Spleen (tissue), 11 donors: ENCODE results near the gene FOCAD. TPM values are rescaled to one million over a fixed set of nuclear protein-coding genes. Genes with fewer than 3 reads are reported as not detected.

Source experiments
- DNase-seq: peaks from one replicate; pipeline ENCODE4 v3.0.0-alpha.2; 2020
- H3K27ac ChIP-seq, 8 donors: fragments of 200-600 bp; sonication (generic) in 7 of 8; 1 replicate in 4 of 8; 2 replicates in 4 of 8; pipeline versions ENCODE4 v1.5.0 to v1.8.0; 2016 to 2021; ENCODE audit warnings: inconsistent platforms in 4 of 8, mild to moderate bottlenecking in 4 of 8, moderate library complexity in 1 of 8
- H3K27me3 ChIP-seq, 7 donors: fragments of 200-600 bp; sonication (generic) in 6 of 7; replicated peaks in 1 of 7; 1 replicate in 4 of 7; 2 replicates in 3 of 7; pipeline versions ENCODE4 v1.5.0 to v1.8.0; 2016 to 2021; ENCODE audit warnings: inconsistent platforms in 3 of 7, mild to moderate bottlenecking in 1 of 7
- H3K36me3 ChIP-seq, 6 donors: fragments of 200-600 bp; sonication (generic) in 5 of 6; 1 replicate in 4 of 6; 2 replicates in 2 of 6; pipeline versions ENCODE4 v1.5.0 to v1.8.0; 2016 to 2021; ENCODE audit warnings: inconsistent platforms in 2 of 6
- H3K4me1 ChIP-seq, 6 donors: fragments of 200-600 bp; sonication (generic) in 5 of 6; 1 replicate in 3 of 6; 2 replicates in 3 of 6; pipeline versions ENCODE4 v1.5.0 to v1.8.0; 2016 to 2021; ENCODE audit warnings: inconsistent platforms in 3 of 6
- H3K4me3 ChIP-seq, 8 donors: fragments of 200-600 bp; sonication (generic) in 7 of 8; 1 replicate in 4 of 8; 2 replicates in 4 of 8; pipeline versions ENCODE4 v1.5.0 to v1.8.0; 2016 to 2021; ENCODE audit warnings: inconsistent platforms in 4 of 8, mild to moderate bottlenecking in 4 of 8, moderate library complexity in 2 of 8
- H3K9me3 ChIP-seq, 8 donors: fragments of 200-600 bp; sonication (generic) in 7 of 8; 1 replicate in 4 of 8; 2 replicates in 4 of 8; pipeline versions ENCODE4 v1.5.0 to v1.8.0; 2016 to 2021; ENCODE audit warnings: inconsistent platforms in 4 of 8
- CTCF ChIP-seq, 11 experiments: fragments of 200-600 bp in 7 of 11; fragments of 450-650 bp in 4 of 11; sonication (generic) in 4 of 11; IDR thresholded peaks in 8 of 11; conservative IDR thresholded peaks in 3 of 11; 1 replicate in 7 of 11; 2 replicates in 4 of 11; pipeline versions ENCODE4 v1.4.0 to v1.8.0; 2016 to 2021; ENCODE audit warnings: antibody characterized with exemption in 11 of 11, inconsistent platforms in 4 of 11, mild to moderate bottlenecking in 1 of 11
- POLR2A ChIP-seq, 3 donors: fragments of 450-650 bp; IDR thresholded peaks; one replicate each; pipeline ENCODE4 v1.5.1; 2017; ENCODE audit warnings: antibody characterized with exemption in 3 of 3, mild to moderate bottlenecking in 1 of 3
- POLR2AphosphoS5 ChIP-seq, 3 donors: sonication (generic); formaldehyde crosslinking; IDR thresholded peaks; one replicate each; pipeline ENCODE4 v1.5.1; 2017; ENCODE audit warnings: antibody characterized with exemption in 3 of 3
- WGBS, 5 donors: extraction: QIAGEN DNeasy Blood & Tissue Kit in 3 of 5; methylation state at CpG; one replicate each; pipeline versions ENCODE4 v1.1.5 to v1.1.7; 2013 to 2018; 5-methylcytosine and 5-hydroxymethylcytosine counted together
- intact Hi-C: fragments of 100-400 bp; cut with DNase I; formaldehyde crosslinking; loops from one replicate; pipeline ENCODE4 v1.15.0; 2023; ENCODE audit warnings: low total_unique reads
- polyA plus RNA-seq, 3 donors: library from polyadenylated mRNA; stranded (reverse); fragments of 200-250 nt; gene quantifications; one replicate each; pipeline ENCODE4 v1.2.1, GENCODE V29; 2013
- total RNA-seq, 7 donors: library from RNA; depleted of rRNA in 3 of 7; stranded (reverse); fragments of >200 nt in 3 of 7; fragmentation: NEBNext Ultra II Directional in 4 of 7; extraction: Animal tissue kit (Norgen Biotek cat#: 25700) in 4 of 7; gene quantifications; one replicate each; pipeline versions ENCODE4 v1.1.0 to v1.2.1, GENCODE V29; 2016 to 2021
- donor health status: healthy with polysubstance abuse.
- donor health status: DM: no; HTN: no; CAD: no; lungs with moderate emphysema.
- donor health status: DM: no; HTN: no; CAD: no.
- donor health status: Bipolar disorder and iron deficiency.
- donor health status: healthy.
- donor health status: DM: no; HTN: no; CAD: no.
- donor health status: DM: yes; HTN: yes; CAD: no.

FOCAD gene
- total and polyA plus RNA-seq, 10 donors, result 3.0 to 33.2 (median 18.6) TPM

GRCh38 chr9:20760246-20760891 lies 76.3 kb downstream of the FOCAD start:
- no peak for DNase-seq
- H3K9me3 ChIP-seq, result no peaks in the 10 kb centered on the region
- no peaks in the 10 kb centered on the region for H3K27me3 ChIP-seq
- no peak overlapping the region for H3K27ac ChIP-seq
- no peaks in the 10 kb centered on the region for H3K4me1 ChIP-seq
- intact Hi-C loops, result no loop called here
- no peak for TF ChIP-seq POLR2A (IDR thresholded peaks at IDR 0.05)
- no peak for TF ChIP-seq POLR2AphosphoS5 (IDR thresholded peaks at IDR 0.05)
- no peak for TF ChIP-seq CTCF (IDR thresholded peaks at IDR 0.05 in 8 of 11, conservative IDR thresholded peaks at IDR 0.05 in 3 of 11)
- H3K4me3 ChIP-seq, result no peak overlapping the region
- WGBS, 5 donors, result 49 to 73% (median 64%) methylated on average over 3 of the region's 3 CpGs
- H3K36me3 ChIP-seq, result peaks cover 0 to 23% (median 3%) of the 10 kb centered on the region in 6 donors

- peaks cover 0 to 51% (median 10%) of the 10 kb centered on the region in 6 donors for H3K36me3 ChIP-seq
- H3K4me3 ChIP-seq, result no peak overlapping the region
- no peak for TF ChIP-seq POLR2AphosphoS5 (IDR thresholded peaks at IDR 0.05)
- TF ChIP-seq POLR2A (IDR thresholded peaks at IDR 0.05), result no peak
- no peak for DNase-seq
- 89 to 93% (median 93%) methylated on average over 1 of the region's 1 CpG for WGBS, 5 donors
- intact Hi-C loops, result no loop called here
- H3K9me3 ChIP-seq, result no peaks in the 10 kb centered on the region
- H3K27ac ChIP-seq, result no peak overlapping the region
- no peaks in the 10 kb centered on the region for H3K4me1 ChIP-seq
- H3K27me3 ChIP-seq, result no peaks in the 10 kb centered on the region
These were observed 86.9 kb downstream of the FOCAD start for GRCh38 chr9:20770947-20771346.

GRCh38 chr9:20771729-20772128 lies 87.7 kb downstream of the FOCAD start:
- no peak for DNase-seq
- no peak overlapping the region for H3K27ac ChIP-seq
- peaks cover 0 to 44% (median 10%) of the 10 kb centered on the region in 6 donors for H3K36me3 ChIP-seq
- 92 to 98% (median 94%) methylated on average over 2 of the region's 2 CpGs for WGBS, 5 donors
- no peak overlapping the region for H3K4me3 ChIP-seq
- TF ChIP-seq CTCF (IDR thresholded peaks at IDR 0.05 in 8 of 11, conservative IDR thresholded peaks at IDR 0.05 in 3 of 11), result no peak
- TF ChIP-seq POLR2AphosphoS5 (IDR thresholded peaks at IDR 0.05), result no peak
- TF ChIP-seq POLR2A (IDR thresholded peaks at IDR 0.05), result no peak
- no peaks in the 10 kb centered on the region for H3K9me3 ChIP-seq
- intact Hi-C loops, result no loop called here
- no peaks in the 10 kb centered on the region for H3K4me1 ChIP-seq
- H3K27me3 ChIP-seq, result no peaks in the 10 kb centered on the region

GRCh38 chr9:20775683-20776082 lies 91.6 kb downstream of the FOCAD start:
- intact Hi-C loops, result no loop called here
- WGBS, 5 donors, result 92 to 100% (median 97%) methylated on average over 2 of the region's 2 CpGs
- DNase-seq, result no peak
- no peak for TF ChIP-seq CTCF (IDR thresholded peaks at IDR 0.05 in 8 of 11, conservative IDR thresholded peaks at IDR 0.05 in 3 of 11)
- TF ChIP-seq POLR2AphosphoS5 (IDR thresholded peaks at IDR 0.05), result no peak
- no peak for TF ChIP-seq POLR2A (IDR thresholded peaks at IDR 0.05)
- Histone ChIP-seq H3K36me3 (peaks cover 0 to 43% (median 2%) of the 10 kb centered on the region in 6 donors), H3K27ac (no peak overlapping the region), H3K27me3 (no peaks in the 10 kb centered on the region), H3K4me1 (no peaks in the 10 kb centered on the region), H3K4me3 (no peak overlapping the region), H3K9me3 (no peaks in the 10 kb centered on the region)
